Measurements from ENCODE around the gene KCNE2.
"Not testable (repeated sequence)": the region's sequence is repeated elsewhere in the genome, so short reads cannot be mapped to it uniquely, and the experiment has no call there.

KCNE2 gene

GRCh38 chr21:34407294-34407693, 43.5 kb downstream of the KCNE2 start:
- H3K9ac ChIP-seq (ENCODE audit: low read depth, low read length): not testable (repeated sequence)

GRCh38 chr21:34417448-34418077, 53.8 kb downstream of the KCNE2 start:
- not testable (repeated sequence) for H3K27me3 ChIP-seq (ENCODE audit: insufficient read depth, low read length, poor library complexity); H3K4me1 ChIP-seq (ENCODE audit: insufficient read depth, low read length); H2AFZ ChIP-seq (ENCODE audit: low read depth, low read length); H3K4me2 ChIP-seq (ENCODE audit: insufficient read depth, low read length); H3K36me3 ChIP-seq (ENCODE audit: insufficient read depth, low read length); H3K9me3 ChIP-seq (ENCODE audit: insufficient read depth, low read length, severe bottlenecking); ATAC-seq (ENCODE audit: insufficient read depth, low read depth); H3K9ac ChIP-seq (ENCODE audit: low read depth, low read length); DNase-seq; H3K27ac ChIP-seq (ENCODE audit: low read length); H3K4me3 ChIP-seq (ENCODE audit: low read depth in 1 of 2, low read length in 2 of 2); H3K79me2 ChIP-seq (ENCODE audit: insufficient read depth, low read length); H4K20me1 ChIP-seq (ENCODE audit: insufficient read depth, low read length)

More at GRCh38 chr21:34407294-34407693, 43.5 kb downstream of the KCNE2 start:
- H3K4me1 ChIP-seq (ENCODE audit: insufficient read depth, low read length); H3K27ac ChIP-seq (ENCODE audit: low read length); ATAC-seq (ENCODE audit: insufficient read depth, low read depth); H4K20me1 ChIP-seq (ENCODE audit: insufficient read depth, low read length); H3K79me2 ChIP-seq (ENCODE audit: insufficient read depth, low read length); H3K4me2 ChIP-seq (ENCODE audit: insufficient read depth, low read length); H3K4me3 ChIP-seq (ENCODE audit: low read depth in 1 of 2, low read length in 2 of 2); H2AFZ ChIP-seq (ENCODE audit: low read depth, low read length); DNase-seq; H3K27me3 ChIP-seq (ENCODE audit: insufficient read depth, low read length, poor library complexity); H3K9me3 ChIP-seq (ENCODE audit: insufficient read depth, low read length, severe bottlenecking); H3K36me3 ChIP-seq (ENCODE audit: insufficient read depth, low read length): not testable (repeated sequence)
